ENCODE results near the gene TBPL1. TPM values are rescaled to one million over a fixed set of nuclear protein-coding genes. Genes with fewer than 3 reads are reported as not detected.
"Not testable (repeated sequence)": the region's sequence is repeated elsewhere in the genome, so short reads cannot be mapped to it uniquely, and the experiment has no call there.

The TBPL1 gene
- total and polyA plus RNA-seq, 4 donors = 5.4 to 34.6 (median 11.5) TPM

GRCh38 chr6:133967347-133967746, 14.3 kb downstream of the TBPL1 start:
- Histone ChIP-seq H3K4me3 (ENCODE audit: low read depth in 1 of 3, low read length in 3 of 3) (no peak overlapping the region), H3K36me3 (ENCODE audit: control insufficient read depth in 4 of 4, insufficient read depth in 3 of 4, low read depth in 1 of 4, low read length in 3 of 4) (no peaks in the 10 kb centered on the region), H3K27ac (ENCODE audit: low read depth in 1 of 2, low read length in 2 of 2) (no peak overlapping the region), H3K4me1 (ENCODE audit: control insufficient read depth in 4 of 4, insufficient read depth in 4 of 4, low read length in 3 of 4) (peaks cover 0 to 17% (median 2%) of the 10 kb centered on the region in 4 donors), H3K9ac (ENCODE audit: low read depth in 1 of 2, low read length in 2 of 2) (no peak overlapping the region), H3K27me3 (ENCODE audit: control insufficient read depth in 4 of 4, insufficient read depth in 4 of 4, low read length in 3 of 4) (no peaks in the 10 kb centered on the region), H3K9me3 (ENCODE audit: control insufficient read depth in 4 of 4, low read length in 3 of 4) (no peaks in the 10 kb centered on the region)
- DNase-seq (ENCODE audit: low spot score) = no peak
- TF ChIP-seq CTCF (IDR thresholded peaks at IDR 0.05; ENCODE audit: low read depth, low read length, missing input control) = no peak
- TF ChIP-seq RAD21 (IDR thresholded peaks at IDR 0.05) = no peak
- TF ChIP-seq JUND (IDR thresholded peaks at IDR 0.05) = no peak
- TF ChIP-seq HNF4A (conservative IDR thresholded peaks at IDR 0.05) = no peak
- TF ChIP-seq GABPA (IDR thresholded peaks at IDR 0.05 in 1 of 2, conservative IDR thresholded peaks at IDR 0.05 in 1 of 2) = no peak
- TF ChIP-seq YY1 (IDR thresholded peaks at IDR 0.05) = no peak
- TF ChIP-seq, protein P1, sequence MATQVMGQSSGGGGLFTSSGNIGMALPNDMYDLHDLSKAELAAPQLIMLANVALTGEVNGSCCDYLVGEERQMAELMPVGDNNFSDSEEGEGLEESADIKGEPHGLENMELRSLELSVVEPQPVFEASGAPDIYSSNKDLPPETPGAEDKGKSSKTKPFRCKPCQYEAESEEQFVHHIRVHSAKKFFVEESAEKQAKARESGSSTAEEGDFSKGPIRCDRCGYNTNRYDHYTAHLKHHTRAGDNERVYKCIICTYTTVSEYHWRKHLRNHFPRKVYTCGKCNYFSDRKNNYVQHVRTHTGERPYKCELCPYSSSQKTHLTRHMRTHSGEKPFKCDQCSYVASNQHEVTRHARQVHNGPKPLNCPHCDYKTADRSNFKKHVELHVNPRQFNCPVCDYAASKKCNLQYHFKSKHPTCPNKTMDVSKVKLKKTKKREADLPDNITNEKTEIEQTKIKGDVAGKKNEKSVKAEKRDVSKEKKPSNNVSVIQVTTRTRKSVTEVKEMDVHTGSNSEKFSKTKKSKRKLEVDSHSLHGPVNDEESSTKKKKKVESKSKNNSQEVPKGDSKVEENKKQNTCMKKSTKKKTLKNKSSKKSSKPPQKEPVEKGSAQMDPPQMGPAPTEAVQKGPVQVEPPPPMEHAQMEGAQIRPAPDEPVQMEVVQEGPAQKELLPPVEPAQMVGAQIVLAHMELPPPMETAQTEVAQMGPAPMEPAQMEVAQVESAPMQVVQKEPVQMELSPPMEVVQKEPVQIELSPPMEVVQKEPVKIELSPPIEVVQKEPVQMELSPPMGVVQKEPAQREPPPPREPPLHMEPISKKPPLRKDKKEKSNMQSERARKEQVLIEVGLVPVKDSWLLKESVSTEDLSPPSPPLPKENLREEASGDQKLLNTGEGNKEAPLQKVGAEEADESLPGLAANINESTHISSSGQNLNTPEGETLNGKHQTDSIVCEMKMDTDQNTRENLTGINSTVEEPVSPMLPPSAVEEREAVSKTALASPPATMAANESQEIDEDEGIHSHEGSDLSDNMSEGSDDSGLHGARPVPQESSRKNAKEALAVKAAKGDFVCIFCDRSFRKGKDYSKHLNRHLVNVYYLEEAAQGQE (IDR thresholded peaks at IDR 0.05) = no peak
- no peak for TF ChIP-seq HNF4G (IDR thresholded peaks at IDR 0.05)
- TF ChIP-seq RXRA (IDR thresholded peaks at IDR 0.05) = no peak
- TF ChIP-seq FOXA2 (IDR thresholded peaks at IDR 0.05) = no peak
- TF ChIP-seq ZBTB33 (IDR thresholded peaks at IDR 0.05) = no peak
- TF ChIP-seq TAF1 (conservative IDR thresholded peaks at IDR 0.05) = no peak
- no peak for TF ChIP-seq EGR1 (IDR thresholded peaks at IDR 0.05; ENCODE audit: low read depth in 2 of 2)
- TF ChIP-seq SP1 (IDR thresholded peaks at IDR 0.05) = no peak
- TF ChIP-seq NR2F2 (IDR thresholded peaks at IDR 0.05) = no peak
- TF ChIP-seq, protein P2, sequence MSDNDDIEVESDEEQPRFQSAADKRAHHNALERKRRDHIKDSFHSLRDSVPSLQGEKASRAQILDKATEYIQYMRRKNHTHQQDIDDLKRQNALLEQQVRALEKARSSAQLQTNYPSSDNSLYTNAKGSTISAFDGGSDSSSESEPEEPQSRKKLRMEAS (IDR thresholded peaks at IDR 0.05) = no peak
- TF ChIP-seq ATF3 (IDR thresholded peaks at IDR 0.05) = no peak
- 85% methylated on average over 4 of the region's 4 CpGs for WGBS

DNA sequence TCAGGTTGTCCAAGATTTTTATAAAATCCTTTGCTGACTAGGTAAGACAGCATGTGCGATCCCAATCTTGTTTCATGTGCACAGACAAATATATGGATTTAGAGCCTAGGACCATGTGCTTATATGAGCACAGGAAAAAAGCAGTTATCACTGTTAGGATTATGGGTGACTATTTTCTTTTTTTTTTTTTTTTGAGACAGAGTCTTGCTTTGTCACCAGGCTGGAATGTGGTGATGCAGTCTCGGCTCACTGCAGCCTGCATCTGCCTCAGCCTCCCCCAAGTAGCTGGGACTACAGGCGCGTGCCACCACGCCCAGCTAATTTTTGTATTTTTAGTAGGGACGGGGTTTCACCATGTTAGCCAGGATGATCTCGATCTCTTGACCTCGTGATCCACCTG, 14.8 kb downstream of the TBPL1 start:
- H3K9ac ChIP-seq (ENCODE audit: low read depth in 1 of 2, low read length in 2 of 2); H3K36me3 ChIP-seq (ENCODE audit: control insufficient read depth in 4 of 4, insufficient read depth in 3 of 4, low read depth in 1 of 4, low read length in 3 of 4); H3K9me3 ChIP-seq (ENCODE audit: control insufficient read depth in 4 of 4, low read length in 3 of 4); DNase-seq (ENCODE audit: low spot score); H3K27me3 ChIP-seq (ENCODE audit: control insufficient read depth in 4 of 4, insufficient read depth in 4 of 4, low read length in 3 of 4); H3K4me3 ChIP-seq (ENCODE audit: low read depth in 1 of 3, low read length in 3 of 3); H3K27ac ChIP-seq (ENCODE audit: low read depth in 1 of 2, low read length in 2 of 2): not testable (repeated sequence)
- WGBS = 92% methylated on average over 8 of the region's 8 CpGs
- peaks cover 0 to 21% (median 2%) of the 10 kb centered on the region in 4 donors for H3K4me1 ChIP-seq (ENCODE audit: control insufficient read depth in 4 of 4, insufficient read depth in 4 of 4, low read length in 3 of 4)

All from liver (tissue), 9 donors.